HPDE6-E6E7 (cell line): Measurements from ENCODE around the gene CLSTN1.
A peak's percentile ranks its signal among the peaks of the same experiment; 100 is the strongest.
"Not testable (repeated sequence)": the region's sequence is repeated elsewhere in the genome, so short reads cannot be mapped to it uniquely, and the experiment has no call there.

ENCODE experiments used
- DNase-seq: peaks from one replicate; pipeline ENCODE4 v3.0.0; 2011; ENCODE audit warnings: missing footprints; ENCODE audit errors: extremely low spot score

Gene CLSTN1

DNA sequence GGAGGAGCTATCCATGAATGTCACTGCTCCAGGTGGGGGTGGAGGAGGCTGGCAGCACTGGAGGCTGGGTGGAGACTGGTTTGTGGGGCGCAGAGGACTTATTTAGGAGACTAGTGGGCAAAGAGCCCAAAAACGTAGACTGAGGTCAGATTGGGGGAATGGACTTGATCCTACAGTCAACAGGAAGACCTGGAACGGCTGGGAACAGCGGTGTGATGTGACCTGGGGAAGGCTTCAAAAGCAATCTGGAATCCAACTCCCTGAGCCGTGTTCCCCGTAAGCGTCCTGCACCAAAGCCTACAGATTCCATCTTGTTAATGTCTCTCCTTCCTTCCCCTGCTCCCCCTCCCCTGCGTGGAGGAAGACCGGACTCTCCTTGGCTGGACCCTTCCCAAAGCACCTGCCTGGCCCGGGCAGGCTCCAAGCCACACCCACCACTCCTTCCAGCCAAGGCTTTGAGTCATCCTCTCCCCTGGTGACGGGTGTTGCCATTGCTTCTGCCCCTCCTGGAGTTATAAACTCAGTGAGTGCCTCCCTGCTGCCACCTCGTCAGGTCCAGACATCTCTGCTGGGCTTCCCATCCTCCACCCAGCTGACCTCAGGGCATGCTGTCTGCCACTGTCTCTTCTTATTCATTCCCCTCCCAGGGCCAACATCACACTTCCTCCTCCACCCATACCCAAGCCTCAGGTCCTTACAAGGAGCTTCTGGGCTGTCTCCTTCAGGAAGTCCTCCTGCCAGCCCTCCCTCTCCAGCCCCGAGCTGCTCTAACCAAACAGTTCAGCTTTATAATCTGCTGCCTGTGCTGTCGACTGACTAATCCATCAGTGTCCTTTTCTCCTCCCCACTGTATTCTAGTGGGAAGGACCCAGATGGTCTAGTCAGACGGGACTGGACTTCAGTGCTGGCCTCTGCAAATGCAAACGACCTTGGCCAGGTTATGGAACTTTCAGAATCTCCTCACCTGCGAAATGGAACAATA lies 1.6 kb upstream of the CLSTN1 start:
- peak; percentile 96 for DNase-seq

DNA sequence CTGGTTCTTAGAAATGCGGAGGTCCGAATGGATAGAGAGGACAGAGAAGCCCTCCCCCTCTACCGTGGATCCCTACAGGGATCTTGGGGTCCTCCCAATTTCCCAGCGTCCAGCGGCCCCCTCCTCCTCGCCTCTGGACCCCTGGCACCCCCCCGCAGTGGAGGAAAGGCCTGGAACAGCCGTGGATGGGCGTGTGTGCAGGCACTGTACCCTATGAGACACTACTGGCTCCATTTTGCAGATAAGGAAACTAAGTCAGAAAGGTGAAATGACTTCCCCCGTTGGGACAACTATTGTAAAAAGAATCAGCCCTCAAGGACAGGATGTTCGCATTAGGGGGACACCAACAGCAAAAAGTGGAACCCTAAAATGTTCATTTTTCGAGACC lies 931 bp upstream of the CLSTN1 start:
- no peak for DNase-seq

DNA sequence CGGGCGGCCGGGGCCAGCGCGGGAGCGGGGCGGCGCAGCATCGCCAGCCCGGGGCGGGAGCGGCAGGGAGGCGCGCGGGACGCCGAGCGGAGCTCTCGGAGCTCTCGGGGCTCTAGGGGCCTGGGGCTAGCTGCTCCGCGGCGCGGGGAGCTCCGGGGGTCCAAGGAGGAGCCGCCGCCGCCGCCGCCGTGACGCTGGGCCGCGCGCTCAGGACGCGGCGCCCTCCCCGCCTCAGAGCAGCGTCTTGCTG lies 147 bp downstream of the CLSTN1 start:
- DNase-seq, result no peak

DNA sequence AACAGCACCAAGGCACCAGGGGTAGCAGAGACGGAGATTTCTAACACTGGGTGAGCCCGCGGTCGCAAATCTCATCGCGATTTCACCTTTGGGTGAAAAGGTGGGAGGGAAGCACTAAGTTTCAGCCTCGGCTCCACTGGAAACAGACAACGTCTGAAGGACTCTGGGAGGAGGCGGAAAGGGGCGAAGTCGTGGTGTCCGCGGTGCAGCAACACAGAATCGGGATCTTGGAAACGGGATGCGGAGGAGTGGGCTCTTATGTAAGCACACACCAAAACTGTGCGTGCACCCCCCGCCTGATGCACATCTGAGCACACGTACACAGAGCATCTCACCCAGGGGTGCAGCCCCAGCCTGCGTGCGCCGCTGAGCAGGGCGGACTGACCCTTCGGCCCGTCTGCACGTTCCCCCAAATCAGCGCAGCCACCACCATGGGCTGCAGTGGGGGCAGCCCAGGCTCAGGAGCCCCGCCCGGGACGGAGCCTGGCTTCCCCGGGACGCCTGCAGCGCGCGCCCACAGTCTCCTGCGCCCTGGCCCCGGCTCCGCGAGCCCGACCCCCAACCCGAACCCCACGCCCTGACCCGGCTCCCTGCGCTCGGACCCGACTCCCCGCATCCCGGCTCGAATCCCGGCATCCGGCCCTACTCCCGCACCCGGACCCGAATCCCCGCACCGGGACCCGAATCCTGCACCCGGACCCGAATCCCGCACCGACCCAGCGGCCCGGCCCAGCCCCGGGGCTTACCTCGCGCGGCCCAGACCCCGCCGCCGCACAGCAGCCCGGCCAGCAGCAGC lies 670 bp downstream of the CLSTN1 start:
- DNase-seq, result no peak

DNA sequence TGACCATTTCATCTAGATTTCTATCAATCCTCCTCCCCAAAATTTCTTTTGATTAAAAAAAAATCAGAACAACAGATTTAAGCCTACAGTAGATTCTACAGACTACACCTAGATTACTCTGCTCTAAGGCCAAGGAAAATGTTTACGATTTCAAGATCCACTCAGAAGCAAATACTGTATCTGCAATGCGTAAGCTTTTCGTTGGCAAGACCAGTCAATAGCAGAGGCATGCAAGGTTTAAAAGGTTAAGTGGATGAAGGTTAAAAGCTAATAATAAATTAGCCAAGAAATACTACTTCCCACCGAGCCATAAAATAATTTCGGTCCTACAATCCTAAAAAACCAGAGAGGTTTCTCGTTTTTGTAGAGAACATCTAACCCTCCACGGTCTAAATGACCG lies 1.3 kb downstream of the CLSTN1 start:
- DNase-seq, result no peak

DNA sequence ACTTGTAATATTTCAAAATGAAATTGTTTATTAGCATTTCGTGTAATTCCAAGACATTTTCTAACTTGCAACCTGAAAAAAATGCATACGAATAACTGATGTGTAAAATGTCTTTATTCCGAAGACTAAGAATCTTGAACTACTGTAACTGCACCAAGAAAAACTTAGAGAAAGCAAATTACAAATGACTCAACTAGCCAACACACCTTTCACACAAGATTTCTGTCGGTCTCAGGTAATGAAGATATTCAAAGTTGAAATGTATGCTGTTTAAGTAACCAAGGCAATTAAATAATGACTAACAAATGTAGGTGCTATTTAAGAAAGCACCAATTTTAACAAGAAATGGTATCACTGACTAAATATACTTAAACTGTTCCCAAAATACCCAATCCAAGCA lies 2.1 kb downstream of the CLSTN1 start:
- DNase-seq, result no peak

DNA sequence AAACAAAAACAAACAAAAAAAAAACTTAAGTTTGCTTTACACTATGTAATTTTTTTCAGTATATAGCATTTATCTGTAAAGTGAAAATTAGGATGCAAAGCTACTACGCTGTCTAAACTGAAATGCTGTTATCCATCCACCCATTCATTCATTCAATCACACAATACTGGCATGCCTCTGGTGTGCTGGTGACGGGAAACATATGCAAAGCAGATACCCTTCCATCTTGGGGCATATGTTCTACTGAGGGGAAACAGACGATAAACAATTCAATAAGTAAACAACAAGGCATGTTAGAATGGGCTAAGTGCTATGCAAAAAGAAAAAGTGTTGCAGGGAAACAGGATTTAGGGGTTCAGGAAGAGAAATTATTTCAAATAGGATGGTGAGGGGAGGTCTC lies 3.2 kb downstream of the CLSTN1 start:
- DNase-seq, result no peak

DNA sequence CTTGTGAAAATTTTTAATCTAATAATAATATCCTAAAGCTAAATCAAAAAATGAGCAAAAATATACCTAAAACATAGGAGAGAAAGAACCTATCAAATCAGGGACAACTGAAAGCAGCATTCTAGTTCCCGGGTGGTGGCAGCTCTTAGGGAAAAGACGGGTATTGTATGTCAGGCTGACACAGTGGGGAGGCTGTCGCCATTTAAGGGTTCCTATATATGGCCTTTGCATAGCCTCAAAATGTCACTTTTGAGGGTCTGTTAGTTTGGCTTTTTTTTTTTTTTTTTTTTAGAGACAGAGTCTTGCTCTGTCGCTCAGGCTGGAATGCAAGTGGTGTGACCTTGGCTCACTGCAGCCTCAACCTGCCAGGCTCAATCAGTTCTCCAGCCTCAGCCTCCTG lies 6.0 kb downstream of the CLSTN1 start:
- no peak for DNase-seq

DNA sequence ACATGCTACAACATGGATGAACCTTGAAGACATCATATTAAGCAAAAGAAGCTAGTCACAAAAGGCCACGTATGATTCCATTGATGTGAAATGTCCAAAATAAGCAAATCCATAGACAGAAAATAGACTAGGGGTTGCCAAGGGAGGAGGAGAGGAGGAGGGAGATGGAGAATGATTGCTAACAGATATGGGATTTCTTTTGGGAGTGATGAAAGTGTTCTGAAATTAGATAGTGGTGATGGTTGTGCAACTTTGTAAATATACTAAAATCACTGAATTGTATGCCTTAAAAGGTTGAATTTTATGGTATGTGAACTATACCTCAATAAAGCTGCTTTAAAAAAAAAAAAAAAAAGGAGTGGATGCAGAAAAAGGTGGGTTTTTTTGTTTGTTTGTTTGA lies 7.6 kb downstream of the CLSTN1 start:
- no peak for DNase-seq

DNA sequence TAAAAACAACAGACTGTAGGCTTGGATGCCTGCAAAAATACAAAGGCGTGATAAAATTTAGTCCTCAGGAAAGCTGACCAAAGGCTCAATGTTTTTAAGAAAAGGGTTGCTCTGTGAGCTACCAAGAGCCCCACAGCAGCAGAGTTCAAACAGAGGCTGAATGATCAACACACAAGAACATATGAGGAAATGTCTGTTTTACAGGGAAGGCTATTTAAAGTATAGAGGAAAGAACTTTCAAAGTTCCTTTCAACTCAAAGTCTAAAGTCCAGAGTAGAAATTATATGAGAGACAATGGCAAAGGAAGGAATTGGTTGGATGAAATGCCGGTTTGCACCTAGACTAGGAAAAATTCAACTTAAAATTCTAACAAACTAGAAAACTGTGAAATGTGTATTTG lies 8.6 kb downstream of the CLSTN1 start:
- DNase-seq, result no peak

DNA sequence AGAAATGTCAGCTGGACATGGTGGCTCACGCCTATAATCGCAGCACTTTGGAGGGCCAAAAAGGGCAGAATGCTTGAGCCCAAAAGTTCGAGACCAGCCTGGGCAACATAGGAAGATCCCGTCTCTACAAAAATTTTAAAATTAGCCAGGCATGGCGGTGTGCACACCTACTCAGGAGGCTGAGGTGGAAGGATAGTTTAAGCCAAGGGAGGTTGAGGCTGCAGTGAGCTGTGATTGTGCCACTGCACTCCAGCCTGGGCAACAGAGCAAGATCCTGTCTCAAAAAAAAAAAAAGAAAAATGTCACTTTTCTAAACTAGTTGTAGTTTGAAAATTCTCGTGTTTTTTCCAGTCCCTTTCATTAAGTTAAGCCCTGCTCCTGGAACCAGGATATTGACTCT lies 9.1 kb downstream of the CLSTN1 start:
- no peak for DNase-seq

DNA sequence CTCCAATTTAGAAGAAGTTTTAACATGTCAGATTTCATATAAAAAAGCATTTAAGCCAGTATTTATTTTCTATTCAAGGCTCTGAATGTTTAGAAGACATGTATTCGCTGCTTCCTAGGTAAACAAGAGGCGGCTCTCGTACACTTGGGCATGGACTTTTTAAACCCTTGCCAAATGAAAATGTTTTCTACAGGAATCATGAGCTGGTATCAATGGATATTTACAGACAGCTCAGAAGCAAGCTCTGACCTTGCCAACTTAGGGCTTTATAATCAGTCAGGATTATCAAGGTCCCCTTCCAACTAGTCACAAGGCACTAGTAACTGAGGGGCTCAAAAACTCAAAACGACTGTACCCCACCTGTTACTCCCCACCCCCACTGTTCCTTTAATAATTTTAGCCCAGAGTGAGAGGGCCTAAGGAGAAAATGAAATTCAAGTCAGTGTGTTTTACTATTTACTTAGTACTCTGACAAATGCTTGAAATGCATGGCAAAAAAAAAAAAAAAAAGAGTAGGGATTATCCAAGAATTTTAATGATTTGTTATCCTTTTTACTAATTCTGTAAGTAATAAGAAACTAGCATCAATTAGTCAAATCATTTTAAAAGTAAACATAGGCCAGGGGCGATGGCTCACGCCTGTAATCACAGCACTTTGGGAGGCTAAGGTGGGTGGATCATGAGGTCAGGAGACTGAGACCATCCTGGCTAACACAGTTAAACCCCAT lies 12.4 kb downstream of the CLSTN1 start:
- no peak for DNase-seq

DNA sequence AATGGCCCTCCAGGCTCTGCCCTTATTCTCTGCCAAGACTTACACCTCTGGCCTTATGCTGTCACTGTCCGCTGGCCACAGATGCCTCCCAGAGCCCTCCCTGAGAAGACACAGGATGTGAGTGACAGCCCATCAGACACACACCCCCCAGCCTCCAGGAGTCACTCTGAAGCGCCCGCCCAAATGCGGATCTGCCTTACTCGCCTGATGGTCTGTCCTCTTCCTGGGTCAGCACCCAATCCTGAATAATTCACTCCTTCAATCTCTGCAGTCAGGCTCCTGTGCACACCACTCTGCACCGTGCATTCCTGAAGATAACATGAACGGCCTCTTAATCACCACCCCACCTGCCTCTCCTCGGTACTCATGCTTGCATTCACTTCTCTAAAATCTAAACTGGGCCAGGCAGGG lies 14.7 kb downstream of the CLSTN1 start:
- DNase-seq, result no peak

DNA sequence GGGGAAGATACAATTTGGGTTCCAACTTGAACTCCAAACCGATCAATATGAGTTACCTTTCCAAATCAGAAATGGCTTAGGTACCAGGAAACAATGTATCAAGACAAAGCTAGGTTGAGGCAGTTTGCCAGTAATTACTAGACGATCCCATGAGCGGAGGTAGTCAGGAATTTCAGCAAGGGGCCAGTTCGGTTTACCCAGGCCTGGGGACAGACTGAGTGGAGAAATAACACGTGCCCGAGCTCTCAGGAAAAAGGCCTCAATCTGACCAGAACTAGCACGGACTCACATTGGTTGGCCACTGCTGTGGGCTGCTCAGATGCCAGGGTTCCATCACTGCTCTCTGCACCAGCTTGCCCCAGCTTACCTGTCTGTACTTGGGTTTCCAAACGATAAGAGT lies 15.3 kb downstream of the CLSTN1 start:
- no peak for DNase-seq

DNA sequence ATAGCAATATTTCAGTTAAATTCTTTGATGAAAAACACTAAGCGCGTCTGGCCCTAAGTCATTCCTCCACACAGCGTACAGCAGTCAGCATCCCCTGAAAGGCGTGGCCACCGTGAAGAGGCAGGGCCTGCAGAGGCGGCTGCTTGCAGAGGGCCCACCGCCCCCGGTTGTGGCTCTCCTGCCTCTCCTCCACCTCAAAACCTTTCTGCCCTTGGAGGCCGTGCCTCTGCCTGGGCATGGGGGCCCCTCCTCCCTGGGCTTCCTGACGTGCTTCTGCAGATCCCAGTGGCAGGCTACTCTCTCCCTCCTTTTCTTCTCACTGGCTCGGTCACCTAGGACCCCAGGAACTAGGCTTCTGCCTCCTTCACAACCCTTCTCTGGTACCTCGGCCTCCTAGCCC lies 16.2 kb downstream of the CLSTN1 start:
- no peak for DNase-seq

DNA sequence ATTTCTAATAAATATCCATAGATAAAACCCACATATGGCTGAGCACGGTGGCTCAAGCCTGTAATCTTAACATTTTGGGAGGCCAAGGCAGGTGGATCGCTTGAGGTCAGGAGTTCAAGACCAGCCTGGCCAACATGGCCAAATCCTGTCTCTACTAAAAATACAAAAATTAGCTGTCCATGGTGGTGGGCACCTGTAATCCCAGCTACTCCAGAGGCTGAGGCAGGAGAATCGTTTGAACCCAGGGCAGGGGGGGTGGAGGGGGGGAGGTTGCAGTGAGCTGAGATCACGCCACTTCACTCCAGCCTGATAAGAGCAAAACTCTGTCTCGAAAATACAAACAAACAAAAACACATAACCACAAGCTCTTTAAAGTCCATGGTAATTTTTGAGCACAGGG lies 17.8 kb downstream of the CLSTN1 start:
- not testable (repeated sequence) for DNase-seq

DNA sequence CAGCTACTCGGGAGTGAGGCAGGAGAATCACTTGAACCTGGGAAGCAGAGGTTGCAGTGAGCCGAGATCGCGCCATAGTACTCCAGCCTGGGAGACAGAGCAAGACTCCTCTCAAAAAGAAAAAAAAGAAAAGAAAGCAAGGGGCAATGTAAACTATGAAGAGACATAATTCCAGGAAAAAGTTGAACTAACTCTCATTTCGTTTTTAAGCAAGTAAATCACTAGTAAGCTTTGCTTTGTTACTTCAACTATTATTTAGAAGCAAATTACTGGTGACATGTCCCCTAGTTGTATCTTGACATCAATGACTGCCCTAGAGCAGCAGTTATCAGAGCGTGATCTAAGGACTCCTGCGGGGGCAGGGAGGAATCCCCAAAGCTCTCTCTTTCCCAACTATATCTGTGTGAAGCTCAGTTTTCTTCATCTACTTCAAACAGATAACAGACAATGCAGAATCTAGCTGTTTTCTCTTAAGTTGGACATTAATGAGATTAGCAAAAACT lies 18.7 kb downstream of the CLSTN1 start:
- DNase-seq, result no peak

DNA sequence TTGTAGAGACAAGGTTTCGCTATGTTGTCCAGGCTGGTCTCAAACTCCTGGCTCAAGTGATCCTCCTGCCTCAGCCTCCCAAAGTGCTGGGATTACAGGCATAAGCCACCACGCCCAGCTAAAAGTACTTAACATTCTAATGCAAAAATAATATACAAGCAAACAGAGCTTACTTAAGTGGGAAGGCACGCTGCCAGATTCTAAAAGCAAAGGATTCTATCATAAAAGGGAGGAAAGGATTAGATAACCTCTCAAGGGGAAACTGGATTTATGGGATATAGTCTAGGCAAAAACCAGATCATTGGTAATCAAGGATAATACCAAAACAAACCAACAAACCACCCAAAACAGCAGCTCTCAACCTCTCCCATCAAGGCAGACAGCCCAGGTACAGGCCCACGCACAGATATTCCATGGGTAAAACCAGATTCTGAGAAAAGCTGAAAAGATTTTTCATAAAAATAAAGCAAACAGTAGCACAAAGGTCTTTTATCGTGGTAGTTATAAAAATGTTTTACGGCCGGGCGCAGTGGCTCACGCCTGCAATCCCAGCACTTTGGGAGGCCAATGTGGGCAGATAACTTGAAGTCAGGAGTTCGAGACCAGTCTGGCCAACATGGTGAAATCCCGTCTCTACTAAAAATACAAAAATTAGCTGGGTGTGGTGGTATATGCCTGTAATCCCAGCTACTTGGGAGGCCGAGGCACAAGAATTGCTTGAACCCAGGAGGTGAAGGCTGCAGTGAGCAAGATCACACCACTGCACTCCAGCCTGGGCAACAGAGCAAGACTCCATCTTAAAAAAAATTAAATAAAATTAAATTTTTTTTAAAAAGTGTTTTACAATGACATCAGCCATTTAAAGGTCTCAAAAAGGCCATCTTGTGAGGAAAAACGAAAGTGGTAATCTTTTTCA lies 20.5 kb downstream of the CLSTN1 start:
- DNase-seq, result not testable (repeated sequence)

DNA sequence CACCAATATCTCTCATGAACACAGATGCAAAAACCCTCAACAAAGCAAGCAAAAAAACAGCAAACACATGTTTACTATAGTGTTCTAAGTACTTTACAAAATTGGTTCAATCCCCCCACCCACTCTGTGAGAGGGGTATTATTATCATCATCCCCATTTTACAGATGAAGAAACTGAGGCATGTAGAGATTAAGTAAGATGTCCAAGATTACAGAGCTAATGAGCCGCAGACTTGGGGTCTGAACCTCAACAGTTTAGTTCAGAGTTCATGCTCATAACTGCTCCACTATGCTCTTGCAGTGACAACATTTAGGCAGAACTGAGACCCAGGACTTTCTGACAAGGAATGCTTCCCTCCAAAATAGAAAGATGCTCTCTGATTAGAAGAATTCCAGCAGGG lies 21.9 kb downstream of the CLSTN1 start:
- DNase-seq, result no peak

DNA sequence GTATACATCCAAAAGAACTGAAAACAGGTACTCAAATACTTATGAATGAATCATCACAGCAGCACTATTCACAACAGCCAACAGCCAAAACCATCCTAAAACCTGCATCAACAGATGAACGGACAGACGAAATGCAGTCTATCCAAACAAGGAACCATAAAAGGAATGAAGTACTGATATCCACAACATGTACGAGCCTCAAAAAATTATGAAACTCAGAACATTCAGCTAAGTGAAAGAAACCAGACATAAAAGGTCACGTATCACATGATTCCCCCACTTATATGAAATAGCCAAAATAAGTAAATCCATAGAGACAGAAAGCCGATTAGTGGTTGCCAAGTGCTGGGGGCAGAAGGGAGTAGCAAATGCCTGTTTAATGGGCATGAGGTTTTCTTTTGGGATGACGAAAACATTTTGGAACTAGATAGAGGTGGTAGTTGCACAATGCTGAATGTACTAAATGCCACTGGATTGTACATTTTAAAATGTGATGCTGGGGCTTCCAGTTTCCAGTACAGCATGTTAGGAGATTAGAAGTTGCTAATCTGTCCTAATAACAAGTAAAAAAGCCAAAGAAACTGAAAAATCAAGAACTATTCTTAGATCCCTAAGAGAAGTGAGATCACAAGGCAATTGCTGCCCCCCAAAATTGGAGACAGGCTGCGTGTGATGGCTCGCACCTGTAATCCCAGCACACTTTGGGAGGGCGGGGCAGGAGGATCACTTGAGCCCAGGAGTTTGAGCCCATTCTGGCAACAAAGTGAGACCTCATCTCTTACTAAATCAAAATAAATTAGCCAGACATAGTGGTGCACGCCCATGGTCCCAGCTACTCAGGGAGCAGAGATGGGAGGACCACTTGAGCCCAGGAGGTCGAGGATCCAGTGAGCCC lies 25.3 kb downstream of the CLSTN1 start:
- no peak for DNase-seq
